B cell (primary cell): ENCODE measurements around the gene KAT7. TPM values are rescaled to one million over a fixed set of nuclear protein-coding genes. Genes with fewer than 3 reads are reported as not detected.

Source experiments
- ATAC-seq: fragments of 200-7000 bp; cut with Tn5 transposase; one replicate; pipeline ENCODE4 v1.10.0; 2021; ENCODE audit warnings: low read depth, mild to moderate bottlenecking, moderate number of reproducible peaks, moderate library complexity
- CTCF ChIA-PET: fragments of 350-600 bp; sonication (Branson Sonifier 250); formaldehyde crosslinking; loops from one replicate; lab custom pipeline; 2021; ENCODE audit warnings: antibody characterized with exemption, inconsistent platforms; lab: Charles Lee
- POLR2A ChIA-PET: fragments of 350-600 bp; sonication (Branson Sonifier 250); formaldehyde crosslinking; loops from one replicate; lab custom pipeline; 2021; ENCODE audit warnings: antibody characterized with exemption; lab: Charles Lee
- DNase-seq: peaks from one replicate; pipeline ENCODE4 v3.0.0; 2013
- H2AFZ ChIP-seq: 2 replicates; pipeline ENCODE4 v1.6.1; 2012; ENCODE audit warnings: mild to moderate bottlenecking, low read depth, low read length; ENCODE audit not compliant: insufficient read depth, poor library complexity, severe bottlenecking
- H3K27ac ChIP-seq, 2 donors: 1 replicate in 1 of 2; 2 replicates in 1 of 2; pipeline ENCODE4 v1.5.1; 2012 to 2013; ENCODE audit warnings: low read length in 2 of 2, mild to moderate bottlenecking in 2 of 2, moderate library complexity in 1 of 2
- H3K27me3 ChIP-seq, 4 experiments: fragments of 200-600 bp in 1 of 4; sonication (generic) in 1 of 4; replicated peaks in 1 of 4; 1 replicate in 2 of 4; 2 replicates in 2 of 4; pipeline versions ENCODE4 v1.6.1 to v1.7.0; 2013 to 2016; ENCODE audit warnings: low read length in 3 of 4, mild to moderate bottlenecking in 2 of 4, mixed read lengths in 1 of 4, moderate library complexity in 1 of 4; ENCODE audit not compliant: insufficient read depth in 4 of 4, control insufficient read depth in 3 of 4; ENCODE audit errors: control extremely low read depth in 1 of 4
- H3K36me3 ChIP-seq, 2 experiments: replicated peaks in 1 of 2; 1 replicate in 1 of 2; 2 replicates in 1 of 2; pipeline versions ENCODE4 v1.6.1 to v1.7.1; 2013; ENCODE audit warnings: low read length in 1 of 2; ENCODE audit not compliant: insufficient read depth in 2 of 2, control insufficient read depth in 1 of 2; ENCODE audit errors: control extremely low read depth in 1 of 2, extremely low read depth in 1 of 2
- H3K4me1 ChIP-seq, 2 donors: fragments of 200-600 bp in 1 of 2; sonication (generic) in 1 of 2; 1 replicate in 1 of 2; 2 replicates in 1 of 2; pipeline versions ENCODE4 v1.5.1 to v1.6.1; 2013 to 2017; ENCODE audit warnings: low read length in 2 of 2; ENCODE audit not compliant: control insufficient read depth in 2 of 2, insufficient read depth in 2 of 2
- H3K4me2 ChIP-seq: replicated peaks from 2 replicates; pipeline ENCODE3; 2012; ENCODE audit warnings: mild to moderate bottlenecking, low read depth, low read length; ENCODE audit not compliant: poor library complexity, severe bottlenecking
- H3K4me3 ChIP-seq, 5 experiments: fragments of 200-600 bp in 1 of 5; sonication (generic) in 1 of 5; 1 replicate in 3 of 5; 2 replicates in 2 of 5; pipeline versions ENCODE4 v1.5.1 to v1.7.0; 2011 to 2016; ENCODE audit warnings: low read length in 4 of 5, mild to moderate bottlenecking in 4 of 5, low read depth in 2 of 5, control low read depth in 1 of 5, moderate library complexity in 1 of 5; ENCODE audit not compliant: insufficient read depth in 1 of 5; ENCODE audit errors: control extremely low read depth in 1 of 5, extremely low read depth in 1 of 5
- H3K79me2 ChIP-seq: fragments of 200-600 bp; sonication (generic); one replicate; pipeline ENCODE4 v1.6.0; 2016; ENCODE audit warnings: low read length; ENCODE audit not compliant: control insufficient read depth, insufficient read depth
- H3K9ac ChIP-seq: fragments of 200-600 bp; sonication (generic); 2 replicates; pipeline ENCODE4 v1.6.1; 2017; ENCODE audit warnings: mild to moderate bottlenecking, low read length, moderate library complexity
- H3K9me3 ChIP-seq, 3 donors: one replicate each; pipeline versions ENCODE4 v1.6.1 to v1.7.1; 2013; ENCODE audit warnings: low read length in 2 of 3; ENCODE audit not compliant: control insufficient read depth in 2 of 3, insufficient read depth in 1 of 3; ENCODE audit errors: control extremely low read depth in 1 of 3
- H4K20me1 ChIP-seq: 2 replicates; pipeline ENCODE4 v1.6.0; 2012; ENCODE audit warnings: mild to moderate bottlenecking, low read length; ENCODE audit not compliant: insufficient read depth, control insufficient read depth, poor library complexity, severe bottlenecking
- H3K27ac Mint-ChIP-seq: one replicate; pipeline ENCODE4 v1.8.0; 2021; ENCODE audit warnings: mixed read lengths
- H3K27me3 Mint-ChIP-seq: one replicate; pipeline ENCODE4 v1.8.0; 2021; ENCODE audit warnings: mixed read lengths
- H3K4me1 Mint-ChIP-seq: one replicate; pipeline ENCODE4 v1.8.0; 2021; ENCODE audit warnings: mixed read lengths
- H3K4me3 Mint-ChIP-seq: one replicate; pipeline ENCODE4 v1.8.0; 2021; ENCODE audit warnings: mixed read lengths
- H3K9me3 Mint-ChIP-seq: one replicate; pipeline ENCODE4 v1.8.0; 2022; ENCODE audit warnings: mixed read lengths; ENCODE audit not compliant: insufficient read depth
- CTCF ChIP-seq: fragments of 200-600 bp; IDR thresholded peaks from one replicate; pipeline ENCODE4 v1.8.0; 2022; ENCODE audit warnings: antibody characterized with exemption, mild to moderate bottlenecking
- EZH2 ChIP-seq: IDR thresholded peaks from 2 replicates; pipeline ENCODE4 v1.6.1; 2012; ENCODE audit warnings: borderline replicate concordance, low read depth, mild to moderate bottlenecking, moderate library complexity, low read length; ENCODE audit not compliant: insufficient read depth, poor library complexity, severe bottlenecking
- WGBS: methylation state at CpG from one replicate; pipeline ENCODE4 v1.1.5; 2013; ENCODE audit warnings: missing lambda C conversion rate; ENCODE audit not compliant: insufficient coverage; 5-methylcytosine and 5-hydroxymethylcytosine counted together
- intact Hi-C: fragments of 100-400 bp; cut with micrococcal nuclease; formaldehyde crosslinking; loops from one replicate; pipeline ENCODE4 v1.10.0; 2022
- polyA plus RNA-seq: library from polyadenylated mRNA; depleted of rRNA; stranded (reverse); fragments of >200 nt; gene quantifications from 2 replicates; pipeline ENCODE4 v1.2.3, GENCODE V29; 2012
- total RNA-seq, 2 donors: library from RNA; stranded (reverse); fragments of 120-200 nt in 1 of 2; gene quantifications; 1 replicate in 1 of 2; 2 replicates in 1 of 2; pipeline versions ENCODE4 v1.2.3 to v1.2.4, GENCODE V29; 2013 to 2022

Gene KAT7
- total and polyA plus RNA-seq, 2 donors (not counting 1 experiment from before 2014, with no cell fraction given), result 16.7 to 124 TPM

DNA sequence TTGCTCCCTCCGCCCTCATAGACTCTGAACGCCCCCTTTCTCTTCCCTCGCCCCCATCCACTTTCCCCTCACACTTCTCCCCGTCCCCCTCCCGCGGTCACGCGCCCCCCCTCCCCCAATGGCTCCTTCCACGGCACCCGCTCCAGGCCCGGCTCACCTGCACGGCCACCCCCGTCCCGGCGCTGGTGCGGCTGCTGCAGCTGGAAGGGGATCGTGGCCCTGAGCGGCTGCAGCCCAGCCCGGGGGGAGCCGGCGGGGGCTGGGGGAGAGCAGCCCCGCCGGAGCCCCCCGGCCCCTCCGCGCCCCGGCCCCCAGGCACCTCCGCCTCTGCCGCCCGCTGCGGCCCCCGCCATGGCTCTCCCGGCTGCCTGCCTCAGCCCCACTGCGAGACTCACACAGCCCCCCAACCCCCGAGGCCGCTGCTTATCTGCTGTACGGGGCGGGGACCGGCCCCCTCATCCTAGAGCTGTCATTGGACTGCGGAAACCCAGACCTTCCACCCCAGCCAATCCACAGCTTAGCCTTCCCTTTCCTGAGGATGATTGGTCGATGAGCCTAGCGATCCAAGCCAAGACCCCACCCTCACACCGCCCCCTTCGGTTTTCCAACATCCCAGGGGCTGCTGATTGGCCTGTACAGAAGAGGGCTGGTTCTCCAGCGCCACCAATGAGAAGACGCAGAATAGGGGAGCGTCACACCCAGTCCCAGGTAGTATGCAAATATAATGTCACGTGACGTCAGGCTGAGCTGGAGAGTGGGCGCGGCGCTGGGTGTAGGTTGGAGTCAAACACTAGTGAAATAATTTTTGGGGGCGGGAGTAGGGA lies 24.5 kb upstream of the KAT7 start, which contains the start of gene FAM117A:
TSS of gene FAM117A (minus strand) at position 397 of the 824 bp plus-strand sequence. CDS start at position 353, 44 bp downstream.
- no peaks in the 10 kb centered on the region for H3K9me3 Mint-ChIP-seq
- no peak for TF ChIP-seq CTCF
- TF ChIP-seq EZH2, result no peak
- ChIA-PET POLR2A (interaction anchor here (0.5 to 4.5 kb wide), 11 partner anchors 10 to 1391 kb away, joined by 3 to 75 read pairs (median 5); partner anchors contain the start of genes KAT7 and SLC35B1), CTCF (interaction anchor here (0.6 to 7.2 kb wide), 16 partner anchors 8 to 406 kb away, joined by 3 to 55 read pairs (median 4); partner anchors contain the start of genes KAT7 and SLC35B1)
- Histone ChIP-seq H3K9me3 (peaks cover 0 to 3% (median 1%) of the 10 kb centered on the region in 3 donors), H3K4me3 (peak within 1 kb of the TSS; percentile 63 to 77 (median 76)), H3K27ac (peak within 1 kb of the TSS; percentile 39 to 63), H3K27me3 (no peaks in the 10 kb centered on the region), H2AFZ (peak within 1 kb of the TSS; percentile 53), H3K4me2 (peak within 1 kb of the TSS; percentile 88), H3K36me3 (peaks cover 0 to 10% of the 10 kb centered on the region in 2 experiments), H3K4me1 (peaks cover 42 to 46% of the 10 kb centered on the region in 2 donors), H4K20me1 (peaks cover 45% of the 10 kb centered on the region), H3K79me2 (peaks cover 52% of the 10 kb centered on the region), H3K9ac (peak within 1 kb of the TSS; percentile 75)
- WGBS, result under 1% methylated on average over 41 of the region's 53 CpGs
- peak; percentile 98 for DNase-seq
- peak within 1 kb of the TSS; percentile 96 for H3K4me3 Mint-ChIP-seq
- intact Hi-C loops, result loop anchor here (1.0 kb wide), 4 partner anchors 18 to 56 kb away; partner anchors contain the start of gene KAT7
- H3K27ac Mint-ChIP-seq, result peak within 1 kb of the TSS; percentile 87
- peaks cover 52% of the 10 kb centered on the region for H3K4me1 Mint-ChIP-seq
- ATAC-seq, result peak; percentile 89
- no peaks in the 10 kb centered on the region for H3K27me3 Mint-ChIP-seq
